Measurements from ENCODE around the gene UROC1. TPM values are rescaled to one million over a fixed set of nuclear protein-coding genes. Genes with fewer than 3 reads are reported as not detected.

UROC1 gene
- total RNA-seq, 1 experiment from 2014 or later: not detected

GRCh38 chr3:126503701-126504100, 13.9 kb downstream of the UROC1 start (continued):
- TF ChIP-seq TCF7L2 (IDR thresholded peaks at IDR 0.05; ENCODE audit: borderline replicate concordance, extremely low read depth, insufficient read depth, insufficient read length) (no peak), SIN3A (IDR thresholded peaks at IDR 0.05; ENCODE audit: low read depth) (no peak), EZH2phosphoT487 (IDR thresholded peaks at IDR 0.05; ENCODE audit: borderline replicate concordance) (no peak), CEBPB (IDR thresholded peaks at IDR 0.05; ENCODE audit: low read depth) (no peak), ZNF274 (IDR thresholded peaks at IDR 0.05; ENCODE audit: low read depth, low read length) (no peak)

- Histone ChIP-seq H3K79me2 (ENCODE audit: insufficient read depth, low read length) (no peaks in the 10 kb centered on the region), H3K27ac (ENCODE audit: low read depth, low read length) (no peak overlapping the region), H3K27me3 (ENCODE audit: insufficient read depth, low read length) (peaks cover 7% of the 10 kb centered on the region; the same call in 1 of the 2 replicates), H3K9me2 (ENCODE audit: insufficient read depth) (no peaks in the 10 kb centered on the region), H2AFZ (ENCODE audit: low read depth, low read length, poor library complexity, severe bottlenecking) (no peak overlapping the region), H3K36me3 (ENCODE audit: control insufficient read depth in 1 of 2, insufficient read depth in 2 of 2, low read length in 2 of 2) (no peaks in the 10 kb centered on the region), H3K4me1 (ENCODE audit: control insufficient read depth in 1 of 2, insufficient read depth in 2 of 2, low read length in 2 of 2) (no peaks in the 10 kb centered on the region), H3K4me3 (replicated peaks in 1 of 2; ENCODE audit: low read depth in 1 of 2, low read length in 2 of 2) (no peak overlapping the region), H3K9me3 (ENCODE audit: control insufficient read depth in 1 of 2, insufficient read depth in 1 of 2, low read depth in 1 of 2, low read length in 2 of 2) (no peaks in the 10 kb centered on the region), H4K20me1 (ENCODE audit: insufficient read depth) (no peaks in the 10 kb centered on the region), H3K4me2 (ENCODE audit: low read length) (no peak overlapping the region), H3K9ac (ENCODE audit: low read length) (no peak overlapping the region)
- intact Hi-C loops (cut with micrococcal nuclease): no loop called here
- BruUV-seq (replicated peaks): no TSS peak
- ChIA-PET RAD21 (ENCODE audit: low non-redundant PET in 1 of 2, low total read pairs in 2 of 2, uncharacterized antibody in 2 of 2, unreplicated experiment in 2 of 2) (no interaction called here), POLR2A (no interaction called here), CTCF (no interaction called here)
- no peak for DNase-seq (ENCODE audit: low read depth, low spot score)
- no peak for ATAC-seq
- TF ChIP-seq POLR2AphosphoS5 (IDR thresholded peaks at IDR 0.05; ENCODE audit: low read depth, low read length) (no peak), TCF7L2 (IDR thresholded peaks at IDR 0.05; ENCODE audit: borderline replicate concordance, extremely low read depth, insufficient read depth, insufficient read length) (no peak), SP1 (IDR thresholded peaks at IDR 0.05; ENCODE audit: low read depth) (no peak), RAD21 (IDR thresholded peaks at IDR 0.05; ENCODE audit: low read depth) (no peak), JUND (IDR thresholded peaks at IDR 0.05) (no peak), EZH2phosphoT487 (IDR thresholded peaks at IDR 0.05; ENCODE audit: borderline replicate concordance) (no peak), FOSL1 (IDR thresholded peaks at IDR 0.05; ENCODE audit: low read depth) (no peak), ELF1 (IDR thresholded peaks at IDR 0.05; ENCODE audit: borderline replicate concordance, low read depth) (no peak), ZNF274 (IDR thresholded peaks at IDR 0.05; ENCODE audit: low read depth, low read length) (no peak), YY1 (IDR thresholded peaks at IDR 0.05; ENCODE audit: extremely low read depth, insufficient replicate concordance, low read depth, low read length) (no peak), REST (IDR thresholded peaks at IDR 0.05; ENCODE audit: low read depth) (no peak), MAX (IDR thresholded peaks at IDR 0.05) (no peak), CEBPB (IDR thresholded peaks at IDR 0.05; ENCODE audit: low read depth) (no peak), POLR2A (IDR thresholded peaks at IDR 0.05; ENCODE audit: borderline replicate concordance, extremely low read depth, insufficient read depth, insufficient read length) (no peak), ZFX (IDR thresholded peaks at IDR 0.05) (no peak), ATF3 (IDR thresholded peaks at IDR 0.05) (no peak), CTCF (IDR thresholded peaks at IDR 0.05 in 2 of 3, conservative IDR thresholded peaks at IDR 0.05 in 1 of 3; ENCODE audit: borderline replicate concordance in 1 of 3, insufficient read depth in 1 of 3, low read depth in 2 of 3, low read length in 2 of 3) (no peak), CBX3 (IDR thresholded peaks at IDR 0.05; ENCODE audit: low read depth) (no peak), SIN3A (IDR thresholded peaks at IDR 0.05; ENCODE audit: low read depth) (no peak)
These were observed 14.9 kb downstream of the UROC1 start for GRCh38 chr3:126502656-126503055.

Data from HCT116 (cell line).